ENCODE results near the gene HOXA6.

Gene HOXA6

GRCh38 chr7:27141137-27141922, 6.2 kb downstream of the HOXA6 start:
- in situ Hi-C loops (cut with HindIII; ENCODE audit: low sequenced_read_pairs) = no loop called here

- in situ Hi-C loops (cut with HindIII; ENCODE audit: low sequenced_read_pairs) = no loop called here
These were observed 7.3 kb downstream of the HOXA6 start for GRCh38 chr7:27140126-27140857.

DNA sequence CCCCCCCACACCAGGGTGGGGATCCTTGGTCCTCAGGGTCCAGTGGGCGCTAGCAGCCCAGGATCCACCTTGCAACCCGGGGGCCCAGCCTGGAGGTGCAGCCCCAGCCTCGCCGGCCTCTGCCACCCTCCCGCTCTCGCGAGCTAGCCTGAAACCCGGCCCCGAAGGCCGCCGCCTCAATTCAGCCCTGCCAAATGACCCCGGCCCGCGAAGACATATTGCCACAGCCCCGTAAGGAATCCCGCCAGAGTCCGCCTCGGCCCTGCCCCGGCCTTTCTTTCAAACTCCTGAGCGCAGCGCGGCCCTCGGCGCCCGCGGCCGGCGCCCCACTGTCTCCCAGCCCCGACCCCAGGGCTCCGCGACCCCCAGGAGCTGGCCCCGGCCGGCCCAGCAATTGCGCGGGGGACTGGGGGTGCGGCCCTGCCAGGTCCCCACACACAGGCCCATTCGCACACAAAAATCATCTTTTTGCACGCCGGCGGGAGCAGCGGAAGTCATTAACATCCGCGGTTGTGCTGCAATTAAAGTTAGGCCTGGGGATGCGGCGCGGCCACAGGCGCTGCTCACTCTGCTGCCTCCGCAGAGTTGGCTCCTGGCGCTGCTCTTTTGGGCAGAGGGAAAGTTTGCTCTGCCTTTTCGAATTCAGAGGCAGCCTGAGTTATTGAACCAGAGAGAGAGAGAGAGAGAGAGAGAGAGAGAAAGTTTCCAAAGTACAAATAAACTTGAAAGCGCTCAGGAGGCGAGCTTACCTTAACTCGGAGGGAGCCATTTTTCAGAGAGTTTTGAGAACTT, 8.0 kb downstream of the HOXA6 start:
- in situ Hi-C loops (cut with HindIII; ENCODE audit: low sequenced_read_pairs) = no loop called here

DNA sequence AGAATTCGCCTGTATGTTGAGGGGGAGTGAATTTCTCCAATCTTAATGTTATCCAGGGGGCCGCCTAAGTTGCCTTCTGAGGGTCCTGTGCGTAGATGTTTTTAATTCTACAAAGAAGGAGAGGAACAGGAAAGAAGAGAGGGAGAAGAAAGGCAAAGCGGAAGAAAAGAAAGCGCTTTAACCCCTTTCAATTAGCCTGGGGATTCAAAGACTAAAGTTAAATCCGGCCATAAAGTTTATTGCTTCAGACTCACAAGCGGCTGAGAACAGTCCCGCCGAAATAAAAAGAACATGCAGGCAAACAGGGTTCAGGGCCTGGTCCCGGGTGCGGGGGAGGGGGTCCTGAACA, 8.6 kb downstream of the HOXA6 start:
- in situ Hi-C loops (cut with HindIII; ENCODE audit: low sequenced_read_pairs) = no loop called here

DNA sequence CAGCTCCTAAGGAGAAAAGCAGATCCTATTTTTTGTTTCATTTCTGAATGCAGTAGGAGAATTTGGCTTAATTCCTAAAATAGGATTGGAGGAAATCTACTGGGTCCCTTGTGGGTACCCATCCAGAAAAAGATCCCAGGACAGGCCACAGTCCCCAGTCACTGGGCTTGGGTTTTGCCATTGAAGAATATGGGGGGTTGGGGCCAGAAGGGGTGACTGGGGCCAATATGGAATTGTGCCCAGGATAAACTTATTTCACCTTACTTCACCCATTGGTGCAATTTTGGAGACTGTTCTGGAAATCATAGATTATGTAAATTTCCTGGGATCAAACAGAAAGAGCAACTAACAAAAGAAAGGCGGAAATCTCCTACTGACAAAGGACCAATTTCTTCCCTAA, 9.1 kb downstream of the HOXA6 start:
- in situ Hi-C loops (cut with HindIII; ENCODE audit: low sequenced_read_pairs) = no loop called here

- in situ Hi-C loops (cut with HindIII; ENCODE audit: low sequenced_read_pairs) = no loop called here
These were observed 9.8 kb downstream of the HOXA6 start for GRCh38 chr7:27137640-27138315.

- in situ Hi-C loops (cut with HindIII; ENCODE audit: low sequenced_read_pairs) = no loop called here
These were observed 13.2 kb downstream of the HOXA6 start for GRCh38 chr7:27134392-27134791.

DNA sequence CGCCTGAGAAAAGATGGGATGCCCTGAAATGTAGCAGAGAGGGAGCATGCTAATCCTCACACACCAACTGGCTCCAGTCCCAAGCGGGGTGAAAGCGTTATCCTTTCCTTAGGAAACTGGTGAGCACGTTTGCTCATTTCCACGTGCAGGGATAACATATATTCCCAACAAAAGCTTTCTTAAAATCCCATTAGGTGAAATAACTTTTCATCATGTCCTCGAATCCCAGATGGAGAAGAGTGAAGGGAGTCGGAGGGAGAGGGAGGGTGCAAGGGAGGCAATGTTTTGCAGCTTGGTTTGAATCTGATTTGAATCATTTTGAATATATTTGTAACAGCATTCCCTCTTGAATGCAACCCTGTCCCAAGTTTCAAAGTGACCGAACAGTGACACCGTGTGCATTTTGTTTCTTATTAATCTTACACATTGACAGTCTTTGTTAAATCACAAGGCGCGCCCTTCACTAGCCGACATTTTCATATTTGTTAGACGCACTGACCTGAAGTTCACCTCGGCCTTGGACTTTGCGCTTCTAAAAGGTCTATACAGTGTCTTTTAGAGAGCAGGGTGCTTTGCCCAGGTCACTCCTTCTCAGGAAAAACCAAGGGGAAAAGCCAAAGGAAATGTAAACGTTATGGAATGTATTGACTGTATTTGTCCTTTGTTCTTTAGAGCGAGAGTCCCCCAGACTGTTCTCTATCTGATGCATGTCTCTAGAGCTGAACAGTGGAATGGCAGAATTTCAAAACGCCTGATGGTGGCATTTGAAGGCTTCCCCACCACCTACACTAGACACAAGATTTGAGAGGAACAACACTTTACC, 14.0 kb downstream of the HOXA6 start:
- in situ Hi-C loops (cut with HindIII; ENCODE audit: low sequenced_read_pairs) = no loop called here

- in situ Hi-C loops (cut with HindIII; ENCODE audit: low sequenced_read_pairs) = no loop called here
These were observed 14.6 kb downstream of the HOXA6 start for GRCh38 chr7:27132978-27133377.

GRCh38 chr7:27132214-27132613, 15.4 kb downstream of the HOXA6 start:
- in situ Hi-C loops (cut with HindIII; ENCODE audit: low sequenced_read_pairs) = no loop called here

- in situ Hi-C loops (cut with HindIII; ENCODE audit: low sequenced_read_pairs) = no loop called here
These were observed 16.2 kb downstream of the HOXA6 start for GRCh38 chr7:27131390-27131819.

GRCh38 chr7:27130540-27131389, 16.8 kb downstream of the HOXA6 start, which contains the start of gene HOXA4:
Gene HOXA4 (minus strand): TSS chr7:27130757. CDS start chr7:27130733, 24 bp downstream.
- in situ Hi-C loops (cut with HindIII; ENCODE audit: low sequenced_read_pairs) = no loop called here

- in situ Hi-C loops (cut with HindIII; ENCODE audit: low sequenced_read_pairs) = loop anchor here (5.0 kb wide), 2 partner anchors 32 to 278 kb away; no protein-coding TSS in a partner anchor
These were observed 17.6 kb downstream of the HOXA6 start for GRCh38 chr7:27129729-27130539.

- in situ Hi-C loops (cut with HindIII; ENCODE audit: low sequenced_read_pairs) = loop anchor here (5.0 kb wide), 2 partner anchors 33 to 277 kb away; no protein-coding TSS in a partner anchor
These were observed 18.5 kb downstream of the HOXA6 start for GRCh38 chr7:27128776-27129728.

- in situ Hi-C loops (cut with HindIII; ENCODE audit: low sequenced_read_pairs) = loop anchor here (5.0 kb wide), 2 partner anchors 34 to 276 kb away; no protein-coding TSS in a partner anchor
These were observed 19.5 kb downstream of the HOXA6 start for GRCh38 chr7:27128034-27128433.

- in situ Hi-C loops (cut with HindIII; ENCODE audit: low sequenced_read_pairs) = loop anchor here (5.0 kb wide), 2 partner anchors 36 to 274 kb away; no protein-coding TSS in a partner anchor
These were observed 20.8 kb downstream of the HOXA6 start for GRCh38 chr7:27126596-27127327.
